GM12873 (cell line): Measurements from ENCODE around the gene CLTRN.

Source experiments
- CTCF ChIP-seq: IDR thresholded peaks from 2 replicates; pipeline ENCODE4 v1.5.1; 2012; ENCODE audit warnings: low read depth, mild to moderate bottlenecking, moderate library complexity, low read length, control low read depth; ENCODE audit not compliant: insufficient read depth; ENCODE audit errors: missing control alignments

The CLTRN gene

GRCh38 chrX:15607067-15607466, 57.5 kb downstream of the CLTRN start:
- TF ChIP-seq CTCF, result no peak

GRCh38 chrX:15606136-15606535, 58.5 kb downstream of the CLTRN start:
- TF ChIP-seq CTCF, result no peak

DNA sequence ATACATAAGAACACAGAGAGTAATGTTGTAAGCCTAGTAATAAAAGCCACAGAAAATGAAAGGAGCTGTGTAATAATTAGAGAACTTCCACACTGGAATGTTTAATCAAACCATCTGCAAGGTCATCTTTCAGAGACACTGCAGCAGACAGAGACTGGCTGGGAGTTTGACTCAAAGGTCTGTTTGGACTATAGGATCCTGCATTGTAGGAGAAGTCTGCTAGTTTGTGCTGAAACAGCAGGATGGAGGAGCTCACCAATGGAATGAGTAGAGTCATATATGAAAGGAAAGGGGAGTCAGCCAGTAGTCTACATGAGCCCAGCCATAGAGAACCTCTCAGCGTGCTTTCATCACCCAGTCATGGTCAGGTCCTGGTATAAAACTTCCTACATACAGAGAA, 59.4 kb downstream of the CLTRN start:
- no peak for TF ChIP-seq CTCF

DNA sequence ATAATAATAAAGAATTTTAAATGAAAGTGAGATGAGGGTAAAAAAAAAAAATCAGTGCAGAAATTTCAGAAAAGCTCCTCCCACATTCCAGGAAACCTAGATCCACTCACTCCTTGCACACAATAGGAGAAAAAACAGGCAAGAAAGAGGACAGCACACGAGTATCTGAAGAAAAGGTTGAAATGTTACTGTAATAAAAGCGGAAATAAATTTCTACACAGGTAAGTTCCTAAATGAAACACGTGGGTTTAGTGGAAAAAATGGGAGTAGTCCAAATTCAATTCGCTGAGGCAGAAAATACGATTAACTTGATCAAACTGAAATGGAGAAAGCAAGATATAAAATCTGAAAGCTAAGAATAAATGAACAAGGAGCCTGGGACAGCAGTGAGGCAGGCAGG, 61.8 kb downstream of the CLTRN start:
- no peak for TF ChIP-seq CTCF

GRCh38 chrX:15601932-15602331, 62.7 kb downstream of the CLTRN start:
- TF ChIP-seq CTCF, result no peak

DNA sequence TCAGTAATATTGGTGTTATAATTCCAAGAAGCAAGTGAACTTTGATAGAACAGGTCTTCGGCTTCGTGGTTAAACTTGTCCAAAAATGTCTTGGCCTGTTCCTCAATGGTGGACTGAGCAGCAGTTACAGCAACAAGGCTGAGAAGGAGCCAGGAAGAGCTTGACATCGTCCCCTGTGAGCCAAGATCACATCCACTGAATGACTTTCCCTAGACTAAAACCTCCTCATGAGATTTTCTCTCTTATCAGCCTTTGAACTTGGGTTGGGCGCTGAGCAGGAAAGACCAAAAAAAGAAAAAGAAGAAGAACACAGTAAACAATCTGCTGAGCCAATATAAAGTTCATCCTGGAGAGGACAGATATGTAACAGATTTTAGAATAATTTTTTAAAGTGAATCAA, 63.9 kb downstream of the CLTRN start, which contains the start of gene ACE2:
Gene ACE2 (minus strand): TSS at position 216 of the 400 bp plus-strand sequence. CDS start 49 bp downstream, at position 167.
- no peak for TF ChIP-seq CTCF

DNA sequence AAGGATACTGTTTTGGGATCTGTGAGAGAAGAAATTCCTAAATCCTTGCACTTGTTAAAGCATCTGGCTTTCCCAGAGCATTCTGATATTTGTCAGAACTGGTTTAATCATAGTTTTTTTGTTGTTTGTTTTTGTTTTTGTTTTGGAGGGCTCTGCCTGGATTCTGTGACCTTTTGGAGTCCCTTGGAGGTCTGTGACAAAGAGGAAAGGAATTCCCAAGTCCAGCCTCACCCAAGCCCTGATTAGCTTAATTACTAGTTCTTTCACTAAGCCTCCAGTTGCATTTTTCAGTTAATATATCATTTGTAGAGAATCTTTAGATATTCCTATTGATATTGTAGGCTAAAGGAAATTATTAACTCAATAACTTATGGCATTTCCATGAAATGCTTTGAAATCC, 64.6 kb downstream of the CLTRN start:
- no peak for TF ChIP-seq CTCF

GRCh38 chrX:15599461-15599860, 65.1 kb downstream of the CLTRN start:
- no peak for TF ChIP-seq CTCF
